Bone marrow (tissue), 2 donors: ENCODE data around the gene SASS6.

Experiments used
- DNase-seq, 2 donors: peaks; one replicate each; lab custom pipeline; 2025; lab: John Stamatoyannopoulos, UW

SASS6 gene

DNA sequence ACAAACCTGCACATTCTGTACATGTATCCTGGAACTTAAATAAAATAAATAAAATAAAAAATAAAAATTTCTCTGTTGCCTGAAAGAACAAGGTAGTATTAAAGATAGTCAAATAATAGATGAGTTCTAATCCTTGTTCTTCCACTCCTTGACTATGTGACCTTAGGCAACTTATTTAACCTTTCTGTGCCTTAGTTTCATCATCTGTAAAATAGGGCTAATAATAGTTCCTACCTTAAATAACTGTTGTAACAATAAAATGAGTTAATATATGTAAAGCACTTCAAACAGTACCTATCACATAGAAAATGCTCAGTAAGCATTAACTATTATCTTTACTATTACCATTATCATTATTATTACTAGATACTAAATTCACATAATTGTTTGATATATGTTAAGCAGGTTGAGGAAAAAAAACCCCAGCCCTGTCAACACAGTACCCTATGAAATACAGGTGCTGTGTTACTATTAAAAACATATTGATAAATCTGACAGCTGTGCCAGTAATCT is 23.1 kb downstream of the SASS6 start:
- DNase-seq, result no peak

DNA sequence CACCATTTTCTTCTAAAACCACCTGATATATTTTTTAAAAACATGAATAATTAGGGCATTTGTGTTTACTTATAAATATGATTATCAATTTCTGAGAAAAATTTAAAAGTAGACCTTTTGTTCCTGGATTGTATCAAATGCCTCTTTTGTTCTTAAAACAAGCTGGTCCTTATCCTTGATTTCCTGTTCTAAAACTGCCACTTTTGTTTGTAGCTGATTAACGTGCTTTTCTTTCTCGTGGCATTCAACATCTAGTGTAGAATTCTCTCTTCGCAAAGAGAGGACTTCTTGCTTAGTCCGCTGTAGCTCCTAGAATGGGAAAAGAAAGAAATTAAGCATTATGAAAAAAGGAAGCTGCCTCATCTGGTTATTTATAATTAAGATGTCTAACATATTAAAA is 25.0 kb downstream of the SASS6 start:
- DNase-seq, result no peak

DNA sequence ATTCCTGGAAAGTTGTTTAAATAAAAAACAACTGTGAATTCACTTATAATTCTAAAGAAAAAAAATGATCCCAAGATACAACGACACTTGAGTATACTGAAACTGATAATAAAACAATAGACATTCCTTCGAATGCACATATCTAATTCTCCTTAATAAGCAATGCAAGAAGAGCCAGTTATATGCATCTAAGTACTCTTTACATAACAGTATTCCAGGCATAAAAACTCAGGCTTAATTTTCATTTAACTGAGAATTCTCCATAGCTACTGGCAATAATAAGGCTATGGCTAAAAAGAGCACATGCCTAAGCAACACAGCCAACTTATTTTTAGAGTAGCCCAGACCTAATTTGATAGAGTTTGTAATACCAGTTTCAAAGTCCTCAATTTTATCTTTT is 31.2 kb downstream of the SASS6 start:
- DNase-seq, result no peak

DNA sequence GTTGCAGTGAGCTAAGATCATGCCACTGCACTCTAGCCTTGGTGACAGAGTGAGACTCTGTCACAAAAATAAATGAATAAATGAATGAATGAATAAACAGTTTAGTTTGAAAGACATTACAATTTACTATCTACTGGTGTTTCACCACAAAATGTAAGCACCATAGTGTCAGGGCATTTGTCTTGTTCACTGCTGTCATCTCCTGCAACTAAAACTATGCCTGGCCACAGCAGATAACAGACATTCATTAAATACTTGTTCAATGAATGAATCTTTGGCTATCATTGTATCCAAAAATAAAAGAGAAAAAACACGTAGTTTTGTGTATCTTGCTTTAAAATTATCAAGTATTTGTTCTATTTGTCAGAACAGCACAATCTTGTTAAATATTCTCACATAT is 32.5 kb downstream of the SASS6 start:
- no peak for DNase-seq

DNA sequence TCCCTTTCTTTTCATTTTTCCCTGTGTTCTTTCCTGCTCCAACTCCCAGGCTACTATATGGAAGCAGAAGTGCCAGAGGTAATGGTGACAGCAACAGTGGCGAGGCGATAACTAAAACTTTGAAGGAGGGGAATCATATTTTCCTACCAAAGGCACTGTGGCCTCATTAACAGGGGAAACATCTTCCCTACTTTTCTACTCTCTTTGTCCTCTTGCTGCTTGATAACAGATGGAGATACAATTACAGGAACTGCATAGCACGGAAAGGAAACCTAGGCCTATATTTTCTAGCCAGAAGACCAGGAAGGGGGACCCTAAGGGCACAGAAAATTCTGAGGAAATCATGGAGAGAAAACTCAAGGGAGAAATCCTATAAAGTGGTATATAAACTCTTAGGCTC is 42.3 kb downstream of the SASS6 start:
- DNase-seq, result no peak

DNA sequence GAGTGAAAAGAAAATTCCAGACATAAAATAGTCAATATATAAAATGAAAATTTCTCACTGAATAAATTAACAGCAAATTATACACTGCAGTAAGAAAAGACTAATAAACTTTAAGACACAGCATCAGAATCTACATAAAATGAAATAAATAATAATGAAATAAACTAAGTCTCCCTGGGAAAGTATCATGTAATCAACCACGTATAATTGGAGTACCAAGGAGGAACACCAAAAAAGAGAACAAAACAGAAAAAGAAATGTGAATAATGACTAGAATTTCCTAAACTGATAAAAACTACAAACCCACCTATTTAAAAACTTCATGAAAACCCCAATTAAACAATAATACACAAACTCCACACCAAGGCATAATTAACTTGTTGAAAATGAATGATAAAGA is 43.6 kb downstream of the SASS6 start:
- DNase-seq, result no peak

DNA sequence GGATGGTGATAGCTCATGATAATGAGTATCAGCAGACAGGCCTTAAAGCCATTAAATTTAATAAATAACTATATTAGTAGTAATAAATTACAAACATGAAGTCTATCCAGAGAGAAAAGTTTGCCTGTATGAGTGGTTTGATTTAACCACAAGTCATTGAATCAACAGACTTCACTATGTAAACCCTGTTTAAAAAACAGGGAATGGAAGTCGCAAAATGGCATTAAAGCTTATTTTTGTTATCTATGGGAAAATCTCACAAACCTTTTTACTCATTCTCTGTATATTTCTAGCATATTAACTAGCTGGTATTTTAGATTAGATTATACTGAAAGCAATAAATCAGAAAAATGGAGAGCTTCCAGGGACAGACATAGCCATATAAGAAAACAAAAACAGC is 45.3 kb downstream of the SASS6 start:
- no peak for DNase-seq

DNA sequence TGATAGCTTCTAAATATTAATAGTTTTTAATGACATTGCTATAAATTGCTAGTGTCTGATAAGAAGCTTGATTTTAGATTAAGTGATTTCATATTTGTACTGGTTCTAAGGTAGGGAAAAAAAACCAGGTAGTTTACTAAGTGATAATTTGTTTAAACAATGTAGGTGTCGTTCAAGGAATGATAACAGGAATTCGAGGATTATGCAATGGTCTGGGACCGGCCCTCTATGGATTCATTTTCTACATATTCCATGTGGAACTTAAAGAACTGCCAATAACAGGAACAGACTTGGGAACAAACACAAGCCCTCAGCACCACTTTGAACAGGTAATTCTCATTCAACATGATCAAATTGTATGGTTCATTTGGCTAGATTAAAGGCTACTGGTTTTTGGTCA is 52.4 kb downstream of the SASS6 start:
- DNase-seq, result no peak

DNA sequence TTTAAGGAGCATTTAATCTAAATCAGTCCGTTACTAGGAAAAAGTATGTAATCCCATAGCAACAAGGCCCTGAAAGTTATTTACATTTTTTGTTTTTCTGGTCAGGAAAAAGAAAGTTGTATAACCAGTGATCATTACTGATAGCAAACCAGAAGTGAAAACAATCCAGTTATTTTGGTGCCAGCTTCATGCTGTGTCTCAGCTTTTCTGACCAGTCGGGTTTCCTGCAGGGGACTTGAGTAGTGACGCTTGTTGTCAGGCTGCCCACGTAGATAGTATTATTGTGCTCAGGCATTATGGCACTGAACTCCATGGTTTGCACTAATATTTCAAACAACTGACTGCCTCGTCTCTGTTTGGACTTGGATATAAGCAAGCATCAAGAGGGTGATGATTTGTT is 55.2 kb downstream of the SASS6 start:
- no peak for DNase-seq

DNA sequence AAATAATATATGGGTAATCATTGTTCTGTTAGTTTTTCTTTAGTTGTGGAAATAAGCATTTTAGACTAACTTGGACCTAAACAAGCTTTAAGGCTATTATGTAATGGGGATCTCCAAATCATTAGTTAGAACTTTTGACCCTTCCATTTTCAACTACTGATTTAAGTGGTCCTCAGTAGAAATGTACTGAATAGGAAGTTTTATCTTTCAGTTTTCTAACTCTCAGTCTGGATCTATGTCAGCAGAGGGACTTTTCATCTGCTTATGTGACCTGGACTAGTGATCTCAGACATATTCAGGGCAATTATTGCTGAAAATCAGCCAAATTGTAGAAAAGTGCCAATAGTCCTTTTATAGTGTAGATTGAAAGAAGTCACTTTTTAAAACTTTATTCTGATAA is 56.0 kb downstream of the SASS6 start:
- no peak for DNase-seq

DNA sequence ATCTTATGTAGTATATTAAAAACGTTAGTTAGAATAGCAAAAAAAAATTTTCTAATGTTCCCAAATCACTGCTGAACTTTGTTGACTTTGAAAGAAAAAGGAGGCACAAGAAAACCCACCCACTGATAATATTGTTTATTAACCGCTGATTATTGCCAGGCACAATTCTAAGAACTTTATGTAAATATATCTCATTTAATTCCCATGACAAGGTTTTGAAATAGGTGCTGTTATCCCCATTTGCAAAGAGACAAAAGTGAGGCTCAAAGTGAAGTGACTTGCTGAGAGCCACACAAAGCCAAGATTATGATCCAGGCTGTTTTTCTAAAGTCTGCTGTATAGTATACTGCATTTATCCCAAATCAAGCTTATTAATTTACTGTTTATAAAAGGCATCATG is 56.4 kb downstream of the SASS6 start:
- DNase-seq, result no peak

DNA sequence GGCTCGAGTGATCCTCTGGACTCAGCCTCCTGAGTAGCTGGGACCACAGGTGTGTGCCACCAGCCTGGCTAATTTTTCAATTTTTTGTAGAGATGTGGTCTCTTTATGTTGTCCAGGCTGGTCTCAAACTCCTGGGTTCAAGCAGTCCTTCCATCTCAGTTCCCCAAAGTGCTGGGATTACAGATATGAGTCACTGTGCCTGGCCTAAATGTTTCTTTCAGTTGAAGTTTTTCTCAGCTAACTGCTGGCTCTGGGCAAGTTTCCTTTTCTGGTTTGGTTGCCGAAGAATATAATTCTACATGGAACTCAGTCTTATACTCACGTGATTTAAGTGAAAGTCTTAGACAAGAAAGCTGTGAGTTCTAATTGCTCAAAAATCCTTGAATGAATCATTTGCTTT is 57.0 kb downstream of the SASS6 start:
- DNase-seq, result no peak

DNA sequence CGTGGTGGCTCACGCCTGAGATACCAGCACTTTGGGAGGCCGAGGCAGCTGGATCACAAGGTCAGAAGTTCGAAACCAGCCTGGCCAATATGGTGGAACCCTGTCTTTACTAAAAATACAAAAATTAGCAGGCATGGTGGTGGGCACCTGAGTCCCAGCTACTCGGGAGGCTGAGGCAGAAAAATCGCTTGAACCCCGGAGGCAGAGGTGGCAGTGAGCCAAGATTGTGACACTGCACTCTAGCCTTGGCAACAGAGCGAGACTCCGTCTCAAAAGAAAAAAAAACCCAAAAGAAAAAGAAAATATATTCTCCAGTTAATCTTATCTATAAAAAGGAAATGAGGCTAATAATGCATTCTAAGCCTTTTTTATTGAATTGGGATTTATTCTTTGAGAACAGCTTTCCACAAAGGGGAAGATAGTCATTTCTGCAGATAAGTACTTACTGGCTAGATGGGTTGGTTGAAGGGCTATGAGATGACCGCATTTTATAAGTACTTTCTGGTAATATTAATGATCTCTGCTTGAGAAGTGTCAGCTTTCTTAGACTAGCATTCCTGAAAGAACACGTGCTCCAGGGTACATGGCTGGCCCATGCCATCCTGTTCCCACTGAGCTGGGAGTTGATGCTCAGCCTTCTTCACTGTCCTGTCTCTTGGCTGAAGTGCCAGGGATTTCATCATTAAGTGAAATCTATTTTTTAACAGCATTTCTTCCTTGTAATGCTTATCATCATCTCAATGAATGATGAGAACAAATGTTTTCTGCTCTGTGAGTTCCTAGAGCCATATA is 57.9 kb downstream of the SASS6 start:
- DNase-seq, result no peak

DNA sequence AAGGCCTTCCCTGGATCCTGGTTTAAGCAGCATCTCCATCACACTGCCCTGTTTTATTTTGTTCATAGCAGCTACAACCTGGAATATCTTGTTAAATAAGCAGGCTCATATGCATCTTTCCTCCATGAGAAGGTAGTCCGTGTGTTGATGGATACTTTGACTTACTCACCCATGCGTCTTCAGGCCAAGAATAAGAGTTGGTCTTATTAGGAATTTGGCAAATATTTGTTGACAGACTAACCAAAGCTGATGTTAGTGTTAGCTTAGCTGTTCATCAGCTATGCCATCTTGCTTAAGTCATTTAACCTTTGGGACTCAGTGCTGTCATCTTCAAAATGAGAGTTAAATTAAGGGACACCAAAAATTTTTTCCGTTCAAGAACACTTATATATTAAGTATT is 59.2 kb downstream of the SASS6 start:
- DNase-seq, result no peak

DNA sequence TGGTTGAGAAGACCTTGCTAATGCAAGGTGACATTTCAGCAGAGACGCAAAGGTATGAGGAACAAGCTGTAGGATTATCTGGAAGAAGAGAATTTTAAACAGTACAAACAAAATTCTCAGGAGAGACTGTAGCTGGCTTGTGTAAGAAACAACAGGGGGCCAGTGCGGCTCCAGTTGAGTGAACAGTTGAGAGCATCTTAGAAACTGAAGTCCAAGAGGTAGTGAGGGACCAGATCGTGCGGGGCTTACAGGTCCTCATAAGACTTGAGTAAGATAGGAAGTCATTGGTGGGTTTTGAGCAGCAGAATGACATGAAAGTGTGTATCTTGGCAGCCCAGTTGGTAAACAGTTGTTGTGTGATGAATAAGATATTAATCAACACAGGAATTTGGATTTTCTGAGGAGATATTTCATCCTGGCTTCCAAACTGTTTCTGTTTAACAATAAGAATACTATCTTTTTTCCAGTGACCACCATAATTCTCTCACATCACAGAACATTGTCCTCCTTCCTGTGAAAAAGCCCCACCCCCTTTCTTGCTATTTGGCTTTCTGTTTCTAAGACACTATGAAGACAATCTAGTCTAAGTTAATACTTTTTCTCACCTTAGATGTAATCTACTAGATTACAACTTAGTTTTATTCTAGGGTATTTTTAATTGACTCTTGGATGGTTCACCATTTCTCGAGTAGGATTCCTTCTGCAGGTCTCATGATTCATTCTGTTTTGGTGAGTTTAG is 62.4 kb downstream of the SASS6 start:
- no peak for DNase-seq

DNA sequence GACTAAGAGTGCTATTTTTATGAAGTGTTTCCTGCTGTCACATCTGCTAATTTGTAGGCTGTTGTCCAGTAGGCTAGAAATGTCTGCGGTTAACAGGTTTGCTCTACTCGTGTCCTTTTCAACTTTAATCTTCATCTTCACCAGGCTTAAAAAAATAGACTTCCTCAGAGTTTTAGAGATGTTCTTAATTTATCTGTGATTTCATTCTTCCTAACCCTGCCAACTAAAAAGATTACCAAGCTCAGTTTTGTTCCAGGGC is 66.8 kb downstream of the SASS6 start:
- DNase-seq, result no peak

DNA sequence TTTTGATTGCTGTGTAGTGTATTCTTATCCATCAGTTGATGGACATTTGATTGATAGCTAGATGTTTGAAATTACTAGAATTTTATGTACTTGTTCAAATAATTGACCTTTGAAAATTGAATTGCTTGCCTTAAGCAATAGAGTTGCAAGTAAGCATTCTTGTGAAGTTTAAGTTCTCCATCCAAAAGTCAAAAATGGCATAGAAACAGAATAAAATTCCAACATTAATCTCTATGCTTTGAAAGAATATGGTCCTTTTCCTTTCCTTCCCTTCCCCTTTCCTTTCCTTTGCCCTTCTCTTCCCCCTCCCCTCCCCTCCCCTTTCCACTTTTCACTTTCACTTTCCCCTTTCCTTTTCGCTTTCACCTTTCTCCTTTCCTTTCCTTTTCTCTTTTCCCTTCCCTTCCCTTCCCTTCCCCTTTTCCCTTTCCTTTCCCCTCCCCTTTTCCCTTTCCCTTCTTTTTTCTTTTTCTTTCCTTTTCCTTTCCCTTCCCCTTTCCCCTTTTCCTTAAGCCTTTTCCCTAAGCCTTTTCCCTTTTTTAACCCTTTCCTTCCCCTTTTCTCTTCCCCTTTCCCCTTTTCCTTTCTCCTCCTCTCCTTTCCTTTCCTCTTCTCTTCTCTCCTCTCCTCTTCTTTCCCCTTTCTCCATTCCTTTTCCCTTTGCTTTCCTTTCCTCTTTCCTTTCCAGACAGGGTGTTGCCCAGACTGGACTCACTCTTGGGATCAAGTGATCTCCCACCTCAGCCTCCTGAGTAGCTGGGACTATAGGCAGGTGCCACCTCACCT is 67.4 kb downstream of the SASS6 start:
- no peak for DNase-seq

DNA sequence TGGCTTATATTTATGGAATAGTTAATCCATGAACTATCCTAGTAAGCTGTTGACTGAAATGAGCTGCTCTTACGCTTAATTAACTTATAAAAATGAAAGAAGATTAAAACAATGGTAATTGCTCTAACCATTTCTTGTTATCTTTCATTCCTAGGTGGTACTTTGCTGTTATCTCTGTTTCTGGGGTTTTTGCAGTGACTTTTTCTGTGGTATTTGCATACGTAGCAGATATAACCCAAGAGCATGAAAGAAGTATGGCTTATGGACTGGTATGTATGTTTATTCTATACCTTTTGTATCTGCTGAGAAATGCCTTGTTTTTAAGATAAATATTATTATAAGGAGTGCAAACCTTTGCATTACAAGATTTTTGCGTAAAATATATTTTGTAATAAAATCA is 71.0 kb downstream of the SASS6 start:
- DNase-seq, result no peak

DNA sequence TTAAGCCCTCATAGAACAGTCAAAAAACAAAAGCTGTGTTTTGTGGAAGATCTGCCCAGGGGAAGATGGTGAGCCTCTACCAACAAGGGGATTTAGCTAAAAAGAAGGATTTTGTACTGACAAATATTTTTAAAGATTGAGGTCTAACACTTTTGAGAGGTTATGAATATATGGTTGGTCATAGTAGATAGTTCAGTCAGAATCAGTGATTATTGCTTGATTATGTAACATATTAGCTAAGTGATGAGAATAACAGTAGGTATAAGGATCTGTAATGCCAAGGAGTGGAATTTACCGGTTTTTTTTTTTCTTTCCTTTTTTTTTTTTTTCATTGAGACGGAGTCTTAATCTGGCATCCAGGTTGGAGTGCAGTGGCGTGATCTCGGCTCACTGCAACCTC is 79.0 kb downstream of the SASS6 start:
- no peak for DNase-seq

DNA sequence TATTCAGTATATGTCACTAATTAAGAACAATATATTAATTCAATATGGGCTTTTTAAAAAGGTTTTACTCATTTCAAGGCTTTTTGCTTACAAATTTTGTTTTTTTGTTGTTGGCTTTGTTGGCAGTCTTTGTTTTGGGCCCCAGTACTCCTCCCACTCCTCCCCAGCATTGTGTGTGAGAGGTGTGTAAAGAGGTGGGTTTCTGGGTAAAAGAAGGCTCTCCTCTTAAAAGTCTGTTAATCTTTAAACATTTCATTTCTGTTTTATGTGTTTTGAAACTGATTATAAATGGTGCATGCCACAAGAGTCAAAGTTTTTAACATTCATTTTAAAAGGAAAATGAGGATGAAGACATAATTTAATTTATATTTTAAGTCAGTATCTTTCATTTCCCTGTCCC is 79.6 kb downstream of the SASS6 start:
- no peak for DNase-seq

DNA sequence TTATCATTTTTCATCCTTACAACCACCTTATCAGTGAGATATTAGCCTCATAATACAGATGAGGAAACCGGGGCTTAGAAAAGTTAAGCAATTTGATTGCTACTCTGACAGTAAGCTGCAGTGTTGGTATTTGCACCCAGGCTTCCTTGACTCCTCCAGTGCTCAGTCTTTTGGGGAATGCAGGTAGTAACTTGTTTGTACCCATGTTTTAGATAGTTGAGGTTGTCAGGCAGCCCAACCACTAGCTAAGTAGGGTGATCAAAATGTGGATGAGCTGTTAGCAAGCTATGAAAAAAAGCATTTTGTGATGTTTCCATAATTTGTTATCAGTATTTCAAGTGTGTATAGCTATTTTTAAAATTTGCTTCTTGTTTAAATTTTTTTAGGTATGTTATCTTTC is 80.8 kb downstream of the SASS6 start:
- DNase-seq, result no peak

DNA sequence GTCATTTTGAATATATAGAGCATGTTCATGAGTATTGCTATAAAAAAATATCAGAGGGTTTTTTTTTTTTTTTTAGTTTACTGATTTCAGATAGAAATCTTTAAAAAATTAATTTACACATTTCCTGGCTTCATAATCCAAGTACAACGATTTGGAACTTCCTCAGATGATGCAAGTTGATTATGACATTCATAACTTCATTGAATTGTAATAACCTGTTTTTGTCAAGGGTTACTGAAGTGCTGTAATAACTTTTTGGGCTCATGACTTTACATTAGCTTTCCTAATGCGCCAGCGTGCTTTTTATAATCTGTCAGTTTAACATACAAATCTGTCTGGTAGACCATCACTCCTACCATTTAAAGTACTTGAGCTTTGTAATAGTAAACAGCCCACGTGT is 81.3 kb downstream of the SASS6 start:
- no peak for DNase-seq

DNA sequence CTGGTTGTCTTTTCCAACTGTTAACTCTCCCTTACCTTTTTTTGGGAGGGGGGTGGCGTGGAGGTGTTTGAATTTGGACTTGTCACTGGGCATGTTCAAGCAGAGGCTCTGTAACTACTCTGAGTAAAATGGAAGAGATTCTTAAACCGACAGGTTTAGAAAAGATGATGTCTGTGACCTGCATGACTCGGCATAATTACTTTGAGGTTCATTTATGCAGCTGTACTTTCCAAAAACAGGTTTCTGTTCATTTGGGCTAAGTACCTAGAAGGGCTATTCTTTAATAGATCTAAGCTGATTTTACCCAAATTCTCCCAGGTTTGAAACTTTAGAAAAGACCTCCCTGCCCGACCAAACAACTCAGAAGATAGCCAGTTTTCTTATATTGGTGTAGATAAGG is 82.6 kb downstream of the SASS6 start:
- DNase-seq, result no peak
